GM12891 (cell line): Measurements from ENCODE around the gene TAS2R41.

ENCODE experiments used
- PAX5 ChIP-seq: IDR thresholded peaks from 2 replicates; pipeline ENCODE4 v1.6.1; 2011; ENCODE audit warnings: low read length, moderate library complexity, mild to moderate bottlenecking; ENCODE audit not compliant: insufficient read depth, severe bottlenecking
- POLR2A ChIP-seq: IDR thresholded peaks from 2 replicates; pipeline ENCODE4 v1.6.1; 2011; ENCODE audit warnings: low read depth, low read length, control low read depth
- POLR2AphosphoS5 ChIP-seq: IDR thresholded peaks from 2 replicates; pipeline ENCODE4 v1.6.1; 2011; ENCODE audit warnings: low read depth, low read length, control low read depth

GRCh38 chr7:143497008-143497795, 19.5 kb downstream of the TAS2R41 start:
- TF ChIP-seq PAX5 (no peak), POLR2A (no peak), POLR2AphosphoS5 (no peak)
